ENCODE data around the gene PCIF1.

DNA sequence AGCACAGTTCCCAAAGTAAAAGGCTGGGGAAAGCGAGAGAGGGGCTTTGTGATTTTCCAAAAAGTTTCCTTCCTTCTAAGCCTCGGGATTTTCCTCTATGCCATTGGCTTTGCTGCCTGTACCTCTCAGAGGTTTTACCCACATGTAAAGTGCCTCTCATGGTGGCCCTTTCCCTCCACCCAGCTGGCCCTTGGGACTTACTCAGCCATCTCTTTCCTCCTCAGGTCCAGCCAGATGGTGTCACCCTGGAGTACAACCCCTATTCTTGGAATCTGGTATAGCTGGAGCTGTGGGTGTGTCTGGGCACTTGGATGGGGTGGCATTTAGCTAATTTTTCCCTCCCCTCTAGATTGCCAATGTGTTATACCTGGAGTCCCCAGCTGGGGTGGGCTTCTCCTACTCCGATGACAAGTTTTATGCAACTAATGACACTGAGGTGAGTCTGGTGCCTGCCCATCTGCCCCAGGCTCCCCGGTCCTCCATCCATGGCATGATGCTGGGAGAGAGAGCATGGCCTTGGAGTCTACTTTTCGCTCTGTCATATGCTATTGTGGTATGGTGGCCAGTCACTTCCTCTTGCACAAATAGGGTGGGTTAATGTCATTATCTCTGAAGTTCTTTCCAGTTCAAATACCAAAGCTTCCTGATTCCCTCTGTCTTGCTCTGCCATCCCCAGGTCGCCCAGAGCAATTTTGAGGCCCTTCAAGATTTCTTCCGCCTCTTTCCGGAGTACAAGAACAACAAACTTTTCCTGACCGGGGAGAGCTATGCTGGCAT lies 42.2 kb upstream of the PCIF1 start:
- TF ChIP-seq, protein P1, sequence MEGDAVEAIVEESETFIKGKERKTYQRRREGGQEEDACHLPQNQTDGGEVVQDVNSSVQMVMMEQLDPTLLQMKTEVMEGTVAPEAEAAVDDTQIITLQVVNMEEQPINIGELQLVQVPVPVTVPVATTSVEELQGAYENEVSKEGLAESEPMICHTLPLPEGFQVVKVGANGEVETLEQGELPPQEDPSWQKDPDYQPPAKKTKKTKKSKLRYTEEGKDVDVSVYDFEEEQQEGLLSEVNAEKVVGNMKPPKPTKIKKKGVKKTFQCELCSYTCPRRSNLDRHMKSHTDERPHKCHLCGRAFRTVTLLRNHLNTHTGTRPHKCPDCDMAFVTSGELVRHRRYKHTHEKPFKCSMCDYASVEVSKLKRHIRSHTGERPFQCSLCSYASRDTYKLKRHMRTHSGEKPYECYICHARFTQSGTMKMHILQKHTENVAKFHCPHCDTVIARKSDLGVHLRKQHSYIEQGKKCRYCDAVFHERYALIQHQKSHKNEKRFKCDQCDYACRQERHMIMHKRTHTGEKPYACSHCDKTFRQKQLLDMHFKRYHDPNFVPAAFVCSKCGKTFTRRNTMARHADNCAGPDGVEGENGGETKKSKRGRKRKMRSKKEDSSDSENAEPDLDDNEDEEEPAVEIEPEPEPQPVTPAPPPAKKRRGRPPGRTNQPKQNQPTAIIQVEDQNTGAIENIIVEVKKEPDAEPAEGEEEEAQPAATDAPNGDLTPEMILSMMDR (IDR thresholded peaks at IDR 0.05; ENCODE audit: low read depth, low read length, poor library complexity, severe bottlenecking) = no peak
- no peak for TF ChIP-seq EZH2phosphoT487 (IDR thresholded peaks at IDR 0.05; ENCODE audit: borderline replicate concordance, low read length)
